SK-N-SH treated with all-trans-retinoic acid at 6 μM for 48 hours (cell line): ENCODE results near the gene MTOR.

Experiments used
- ARNTL ChIP-seq: fragments of 450-650 bp; formaldehyde crosslinking; IDR thresholded peaks from 2 replicates; pipeline ENCODE4 v1.5.0; 2020; ENCODE audit warnings: low read depth, mild to moderate bottlenecking, moderate library complexity, borderline replicate concordance
- BACH2 ChIP-seq: fragments of 250-450 bp; sonication (Bioruptor Pico); IDR thresholded peaks from 2 replicates; pipeline ENCODE4 v1.9.0; 2021; ENCODE audit warnings: mild to moderate bottlenecking, borderline replicate concordance
- CREB5 ChIP-seq: fragments of 250-450 bp; sonication (Bioruptor Pico); IDR thresholded peaks from 2 replicates; pipeline ENCODE4 v1.5.1; 2020; ENCODE audit warnings: low read depth, mild to moderate bottlenecking, moderate library complexity
- ISL1 ChIP-seq: fragments of 250-450 bp; sonication (Bioruptor Pico); IDR thresholded peaks from 2 replicates; pipeline ENCODE4 v2.1.2; 2022; ENCODE audit warnings: mild to moderate bottlenecking, moderate library complexity
- OSR1 ChIP-seq: fragments of 250-450 bp; sonication (Bioruptor Pico); IDR thresholded peaks from 2 replicates; pipeline ENCODE4 v1.8.0; 2022; ENCODE audit warnings: moderate library complexity, mild to moderate bottlenecking, inconsistent platforms
- PPARA ChIP-seq: fragments of 250-450 bp; sonication (Bioruptor Pico); IDR thresholded peaks from 2 replicates; pipeline ENCODE4 v1.5.0; 2020; ENCODE audit warnings: mild to moderate bottlenecking, borderline replicate concordance
- TCF4 ChIP-seq: fragments of 250-450 bp; sonication (Bioruptor Pico); IDR thresholded peaks from 2 replicates; pipeline ENCODE4 v1.8.0; 2021; ENCODE audit warnings: mild to moderate bottlenecking, moderate library complexity, borderline replicate concordance
- TOX ChIP-seq: fragments of 250-450 bp; sonication (Bioruptor Pico); IDR thresholded peaks from 2 replicates; pipeline ENCODE4 v1.8.0; 2021; ENCODE audit warnings: mild to moderate bottlenecking, moderate library complexity, borderline replicate concordance
- ZFP3 ChIP-seq: fragments of 250-450 bp; sonication (Bioruptor Pico); IDR thresholded peaks from 2 replicates; pipeline ENCODE4 v1.5.0; 2020; ENCODE audit warnings: mild to moderate bottlenecking, moderate library complexity
- ZNF565 ChIP-seq: fragments of 450-650 bp; formaldehyde crosslinking; conservative IDR thresholded peaks from 2 replicates; pipeline ENCODE4 v1.5.0; 2020; ENCODE audit warnings: low read depth, mild to moderate bottlenecking, moderate library complexity
- ZNF70 ChIP-seq: fragments of 450-650 bp; formaldehyde crosslinking; IDR thresholded peaks from 2 replicates; pipeline ENCODE4 v1.5.0; 2020; ENCODE audit warnings: mild to moderate bottlenecking, moderate library complexity
- ZNF8 ChIP-seq: fragments of 450-650 bp; formaldehyde crosslinking; IDR thresholded peaks from 2 replicates; pipeline ENCODE4 v1.5.0; 2020; ENCODE audit warnings: mild to moderate bottlenecking, moderate library complexity

GRCh38 chr1:11151826-11152612 lies 110.3 kb downstream of the MTOR start:
- no peak for TF ChIP-seq ARNTL
- no peak for TF ChIP-seq ZFP3
- TF ChIP-seq PPARA (CRISPR knock-in tag): no peak
- TF ChIP-seq ZNF70 (CRISPR knock-in tag): no peak
- no peak for TF ChIP-seq CREB5 (CRISPR knock-in tag)
- no peak for TF ChIP-seq TOX (CRISPR knock-in tag)
- no peak for TF ChIP-seq ZNF8 (CRISPR knock-in tag)
- no peak for TF ChIP-seq ISL1
- no peak for TF ChIP-seq ZNF565
- no peak for TF ChIP-seq TCF4 (CRISPR knock-in tag)
- no peak for TF ChIP-seq OSR1 (CRISPR knock-in tag)
- no peak for TF ChIP-seq BACH2
